Prostate gland (tissue), 2 donors: ENCODE results near the gene AMOT.

ENCODE experiments used
- POLR2A ChIP-seq: fragments of 450-650 bp; IDR thresholded peaks from one replicate; pipeline ENCODE4 v1.6.1; 2016; ENCODE audit warnings: antibody characterized with exemption, mild to moderate bottlenecking
- POLR2AphosphoS5 ChIP-seq: sonication (generic); formaldehyde crosslinking; IDR thresholded peaks from one replicate; pipeline ENCODE4 v1.6.1; 2017; ENCODE audit warnings: antibody characterized with exemption
- TF ChIP-seq, protein P1 (sequence below), 4 experiments: fragments of 200-600 bp in 2 of 4; fragments of 450-650 bp in 2 of 4; sonication (generic) in 2 of 4; IDR thresholded peaks; 1 replicate in 3 of 4; 2 replicates in 1 of 4; pipeline ENCODE4 v1.5.1; 2016 to 2019; ENCODE audit warnings: antibody characterized with exemption in 4 of 4, mild to moderate bottlenecking in 2 of 4, moderate library complexity in 2 of 4

DNA sequence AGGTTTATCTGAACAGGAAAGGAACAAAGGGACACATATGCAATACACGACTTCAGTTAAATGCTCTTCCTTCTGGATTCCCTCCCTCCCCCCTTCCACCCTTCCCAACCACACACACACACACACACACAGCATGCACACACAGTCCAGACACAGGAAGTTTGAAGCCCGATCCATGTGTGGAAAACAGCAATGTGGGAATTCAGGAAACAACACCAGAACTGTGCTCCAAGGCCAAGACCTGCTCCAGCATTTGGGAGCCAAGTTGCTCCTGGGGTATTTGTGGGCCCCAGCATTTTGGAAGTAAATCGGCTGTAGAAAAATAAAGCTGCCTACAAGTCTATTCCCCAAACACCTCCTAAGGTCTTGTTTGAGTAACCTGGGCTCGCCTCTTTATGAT is 5.6 kb upstream of the AMOT start:
- TF ChIP-seq POLR2AphosphoS5 (no peak), POLR2A (no peak)
- TF ChIP-seq, protein P1, sequence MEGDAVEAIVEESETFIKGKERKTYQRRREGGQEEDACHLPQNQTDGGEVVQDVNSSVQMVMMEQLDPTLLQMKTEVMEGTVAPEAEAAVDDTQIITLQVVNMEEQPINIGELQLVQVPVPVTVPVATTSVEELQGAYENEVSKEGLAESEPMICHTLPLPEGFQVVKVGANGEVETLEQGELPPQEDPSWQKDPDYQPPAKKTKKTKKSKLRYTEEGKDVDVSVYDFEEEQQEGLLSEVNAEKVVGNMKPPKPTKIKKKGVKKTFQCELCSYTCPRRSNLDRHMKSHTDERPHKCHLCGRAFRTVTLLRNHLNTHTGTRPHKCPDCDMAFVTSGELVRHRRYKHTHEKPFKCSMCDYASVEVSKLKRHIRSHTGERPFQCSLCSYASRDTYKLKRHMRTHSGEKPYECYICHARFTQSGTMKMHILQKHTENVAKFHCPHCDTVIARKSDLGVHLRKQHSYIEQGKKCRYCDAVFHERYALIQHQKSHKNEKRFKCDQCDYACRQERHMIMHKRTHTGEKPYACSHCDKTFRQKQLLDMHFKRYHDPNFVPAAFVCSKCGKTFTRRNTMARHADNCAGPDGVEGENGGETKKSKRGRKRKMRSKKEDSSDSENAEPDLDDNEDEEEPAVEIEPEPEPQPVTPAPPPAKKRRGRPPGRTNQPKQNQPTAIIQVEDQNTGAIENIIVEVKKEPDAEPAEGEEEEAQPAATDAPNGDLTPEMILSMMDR (IDR thresholded peaks at IDR 0.05): no peak
